GM20000 (cell line): Measurements from ENCODE around the gene IL17B.
A peak's percentile ranks its signal among the peaks of the same experiment; 100 is the strongest.

Experiments
- DNase-seq: peaks from one replicate; pipeline ENCODE4 v3.0.0; 2012; ENCODE audit warnings: low spot score
- TF ChIP-seq, protein P1 (sequence below): IDR thresholded peaks from 2 replicates; pipeline ENCODE4 v1.5.1; 2012; ENCODE audit warnings: mild to moderate bottlenecking, control low read depth; ENCODE audit errors: extremely low read depth, missing control alignments

The IL17B gene

DNA sequence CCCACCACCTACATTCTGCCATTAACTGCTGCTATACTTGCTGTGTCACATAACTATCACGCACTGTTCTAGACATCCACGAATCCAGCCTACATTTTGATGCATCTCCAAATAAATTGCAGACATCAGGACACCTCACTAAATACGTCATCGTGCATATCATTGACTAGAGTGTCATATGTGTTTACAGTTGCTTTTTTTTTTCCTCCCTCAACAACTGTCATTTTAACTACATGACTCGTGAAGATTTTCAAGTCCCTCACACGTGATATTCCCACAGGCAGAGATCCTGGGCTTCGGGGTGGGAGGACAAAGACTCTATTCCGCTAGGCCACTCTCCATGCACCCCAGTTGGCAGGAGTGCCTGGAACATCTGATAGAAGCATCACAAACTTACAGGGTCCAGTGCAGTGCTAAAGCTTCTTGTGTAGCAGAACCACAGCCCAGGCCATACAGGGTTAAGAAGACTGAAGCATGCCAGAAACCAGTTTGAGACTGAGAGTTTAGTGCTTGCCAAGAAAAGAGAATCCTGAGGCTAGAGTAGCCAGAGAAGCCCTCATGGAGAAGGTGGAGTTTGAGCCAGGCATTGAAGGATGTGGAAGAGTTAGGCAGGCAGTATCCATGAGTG lies 20.1 kb downstream of the IL17B start:
- DNase-seq: no peak
- TF ChIP-seq, protein P1, sequence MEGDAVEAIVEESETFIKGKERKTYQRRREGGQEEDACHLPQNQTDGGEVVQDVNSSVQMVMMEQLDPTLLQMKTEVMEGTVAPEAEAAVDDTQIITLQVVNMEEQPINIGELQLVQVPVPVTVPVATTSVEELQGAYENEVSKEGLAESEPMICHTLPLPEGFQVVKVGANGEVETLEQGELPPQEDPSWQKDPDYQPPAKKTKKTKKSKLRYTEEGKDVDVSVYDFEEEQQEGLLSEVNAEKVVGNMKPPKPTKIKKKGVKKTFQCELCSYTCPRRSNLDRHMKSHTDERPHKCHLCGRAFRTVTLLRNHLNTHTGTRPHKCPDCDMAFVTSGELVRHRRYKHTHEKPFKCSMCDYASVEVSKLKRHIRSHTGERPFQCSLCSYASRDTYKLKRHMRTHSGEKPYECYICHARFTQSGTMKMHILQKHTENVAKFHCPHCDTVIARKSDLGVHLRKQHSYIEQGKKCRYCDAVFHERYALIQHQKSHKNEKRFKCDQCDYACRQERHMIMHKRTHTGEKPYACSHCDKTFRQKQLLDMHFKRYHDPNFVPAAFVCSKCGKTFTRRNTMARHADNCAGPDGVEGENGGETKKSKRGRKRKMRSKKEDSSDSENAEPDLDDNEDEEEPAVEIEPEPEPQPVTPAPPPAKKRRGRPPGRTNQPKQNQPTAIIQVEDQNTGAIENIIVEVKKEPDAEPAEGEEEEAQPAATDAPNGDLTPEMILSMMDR: no peak

DNA sequence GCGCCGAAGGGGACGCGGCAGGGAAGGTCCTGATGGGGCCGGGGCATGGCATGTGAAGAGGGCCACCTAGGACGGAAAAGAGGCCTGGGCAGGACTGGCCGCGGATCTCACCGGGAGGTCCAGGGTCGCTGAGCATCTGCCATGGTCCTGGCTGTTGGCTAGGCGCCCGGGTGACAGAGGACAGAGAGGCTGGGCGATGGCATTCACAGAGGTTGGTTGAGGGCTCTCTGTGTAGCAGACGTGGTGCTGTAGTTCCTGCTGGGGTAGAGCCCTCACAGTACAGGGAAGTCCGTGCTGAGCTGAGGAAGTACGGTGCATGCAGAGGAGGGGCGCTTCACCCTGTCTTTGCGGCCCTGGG lies 20.8 kb downstream of the IL17B start:
- no peak for DNase-seq
- TF ChIP-seq, protein P1: no peak

DNA sequence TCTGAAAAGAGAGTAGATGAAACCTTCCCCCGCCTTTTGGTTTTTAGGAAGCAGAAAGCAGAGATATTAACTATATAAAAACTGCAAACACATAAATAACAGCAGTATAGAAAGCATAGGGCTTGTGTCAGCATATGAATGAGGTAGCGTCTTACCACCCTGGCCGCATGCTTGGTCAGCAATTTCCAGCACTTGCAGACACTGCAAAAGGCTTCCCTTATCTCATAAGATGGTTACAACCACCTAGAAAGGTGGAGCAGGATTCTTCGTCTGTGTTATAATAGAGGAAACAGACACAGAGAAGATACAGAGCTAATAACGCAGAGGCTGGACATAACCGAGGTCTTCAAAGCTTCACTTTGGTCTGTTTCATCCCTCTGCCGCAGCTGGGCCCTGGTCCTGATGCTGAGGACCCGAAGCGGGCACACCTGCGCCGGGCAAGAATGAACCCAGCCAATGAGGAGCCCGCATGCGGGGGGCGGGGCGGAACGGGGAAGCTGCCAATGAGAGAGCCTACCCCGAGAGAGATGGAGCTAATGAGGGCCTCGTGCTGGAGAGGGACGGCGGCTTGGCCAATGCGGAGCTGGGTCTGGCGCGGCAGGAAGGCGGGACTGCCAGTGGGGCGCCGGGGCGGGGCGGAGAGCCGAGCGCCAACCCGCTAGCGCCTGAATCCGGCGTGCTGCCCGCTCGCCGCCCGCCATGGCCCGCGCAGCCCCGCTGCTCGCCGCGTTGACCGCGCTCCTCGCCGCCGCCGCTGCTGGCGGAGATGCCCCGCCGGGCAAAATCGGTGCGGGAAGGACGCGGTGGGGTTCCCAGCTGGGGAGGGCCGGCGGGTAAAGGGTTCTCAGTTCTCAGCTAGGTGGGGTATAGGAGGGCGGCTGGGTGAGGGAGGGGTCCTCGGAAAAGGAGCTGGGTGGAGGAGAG lies 21.5 kb downstream of the IL17B start, which contains the start of gene PCYOX1L:
PCYOX1L (plus strand) TSS at position 677 of the 924 bp plus-strand sequence; CDS start at position 700, 23 bp downstream.
- peak; percentile 97 for DNase-seq
- TF ChIP-seq, protein P1: no peak

DNA sequence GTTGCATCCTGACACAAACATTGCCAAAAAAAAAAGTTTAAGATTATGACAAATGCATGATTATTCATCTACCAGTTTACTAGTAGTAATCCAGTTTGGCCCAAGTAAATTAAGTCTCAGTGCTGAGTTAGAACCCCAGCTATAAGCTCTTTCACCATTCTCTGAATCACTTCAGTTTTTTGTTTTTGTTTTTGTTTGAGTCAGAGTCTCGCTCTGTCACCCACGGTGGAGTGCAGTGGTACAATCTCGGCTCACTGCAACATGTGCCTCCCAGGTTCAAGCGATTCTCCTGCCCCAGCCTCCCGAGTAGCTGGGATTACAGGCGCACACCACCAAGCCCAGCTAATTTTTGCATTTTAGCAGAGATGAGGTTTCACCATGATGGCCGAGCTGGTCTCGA lies 22.7 kb downstream of the IL17B start:
- no peak for DNase-seq
- TF ChIP-seq, protein P1: no peak

DNA sequence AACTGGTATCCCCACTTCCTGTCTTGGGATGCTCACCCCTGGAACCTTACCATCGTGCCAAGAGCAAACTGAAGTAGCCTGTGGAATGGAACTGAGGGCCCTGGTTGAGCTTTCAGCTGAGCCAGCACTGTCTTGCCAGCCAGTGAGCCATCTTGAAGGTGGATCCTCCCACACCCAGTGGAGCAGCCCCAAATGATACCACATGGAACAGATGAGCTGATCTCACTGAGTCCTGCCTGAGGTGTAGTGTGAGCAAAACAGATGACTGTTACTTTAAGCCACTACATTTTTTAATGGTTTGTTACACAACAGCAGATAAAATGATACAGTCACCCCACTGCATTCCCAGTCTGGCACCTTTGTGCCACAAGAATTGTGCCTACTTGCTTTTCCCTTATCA lies 23.4 kb downstream of the IL17B start:
- no peak for DNase-seq
- TF ChIP-seq, protein P1: no peak

DNA sequence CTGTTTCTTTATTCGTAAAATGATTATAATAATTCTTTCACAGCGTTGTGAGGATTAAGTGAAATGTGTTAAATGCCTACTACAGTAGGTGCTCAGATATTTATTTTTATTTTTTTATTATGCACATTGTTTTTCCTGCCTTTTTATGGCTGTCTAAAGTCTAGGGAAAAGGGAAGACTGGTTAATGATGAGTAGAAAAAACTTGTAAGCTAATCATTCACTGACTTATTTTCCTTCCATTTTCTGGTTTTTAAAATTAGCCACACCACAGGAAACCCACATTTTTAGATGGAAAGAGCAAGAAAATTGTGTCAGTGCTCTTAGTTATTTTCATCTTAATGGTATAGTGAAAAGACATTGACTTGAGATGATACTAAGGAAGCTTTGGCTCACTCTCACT lies 25.2 kb downstream of the IL17B start:
- TF ChIP-seq, protein P1: no peak
- DNase-seq: no peak

DNA sequence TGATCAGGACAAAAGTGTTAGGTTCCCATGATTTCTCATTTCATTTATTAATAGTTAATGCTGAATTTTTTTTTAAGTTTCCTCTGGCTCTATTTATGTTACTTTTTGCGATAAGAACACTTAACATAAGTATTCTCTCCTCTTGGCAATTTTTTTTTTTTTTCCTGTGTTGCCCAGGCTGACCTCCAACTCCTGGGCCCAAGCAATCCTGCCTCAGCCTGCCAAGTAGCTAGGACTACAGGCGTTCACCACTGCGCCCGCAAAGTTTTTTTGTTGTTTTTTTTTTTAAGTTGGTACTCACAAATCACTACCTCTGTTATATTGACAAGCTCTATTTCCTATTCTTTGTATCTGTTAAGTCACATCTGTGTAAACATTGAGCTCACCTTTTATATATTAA lies 26.9 kb downstream of the IL17B start:
- no peak for DNase-seq
- TF ChIP-seq, protein P1: no peak
